ENCODE results near the gene ARHGAP6. TPM values are rescaled to one million over a fixed set of nuclear protein-coding genes. Genes with fewer than 3 reads are reported as not detected.

ARHGAP6 gene
- total RNA-seq, 4 donors from 2014 or later, result 2.7 to 9.1 (median 4.3) TPM

DNA sequence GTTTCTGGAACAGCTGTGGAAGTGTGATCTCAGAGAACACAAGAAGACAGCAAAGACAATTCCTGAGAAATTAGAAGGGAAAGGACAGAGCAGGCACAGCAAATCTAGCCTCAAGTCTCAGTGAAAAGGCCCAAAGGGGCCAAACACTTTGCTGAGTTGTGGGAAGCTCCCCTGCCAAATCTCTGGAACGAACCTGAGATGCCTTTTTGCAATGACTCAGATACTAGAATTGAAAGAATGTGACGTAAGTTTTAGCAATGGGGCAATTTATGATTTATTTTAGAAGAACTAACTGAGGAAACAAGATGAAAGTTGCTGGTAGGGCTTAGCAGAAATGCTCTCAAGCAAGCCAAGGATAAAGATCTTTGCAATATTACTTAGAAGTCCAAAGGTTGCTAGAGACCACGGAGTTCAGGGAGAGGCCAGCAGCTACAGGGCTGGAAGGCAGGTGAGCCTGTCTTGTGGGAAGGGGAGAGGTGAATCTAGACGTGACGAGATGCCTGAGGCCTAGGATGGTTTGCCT lies 279.7 kb downstream of the ARHGAP6 start:
- DNase-seq (ENCODE audit: low spot score in 2 of 2), result no peak
- no peak overlapping the region for H3K4me3 ChIP-seq (ENCODE audit: low read depth, poor library complexity, severe bottlenecking)
- intact Hi-C loops (cut with DNase I; ENCODE audit: low total_unique reads), result no loop called here
- TF ChIP-seq POLR2A (IDR thresholded peaks at IDR 0.05), result no peak
- TF ChIP-seq, protein P1, sequence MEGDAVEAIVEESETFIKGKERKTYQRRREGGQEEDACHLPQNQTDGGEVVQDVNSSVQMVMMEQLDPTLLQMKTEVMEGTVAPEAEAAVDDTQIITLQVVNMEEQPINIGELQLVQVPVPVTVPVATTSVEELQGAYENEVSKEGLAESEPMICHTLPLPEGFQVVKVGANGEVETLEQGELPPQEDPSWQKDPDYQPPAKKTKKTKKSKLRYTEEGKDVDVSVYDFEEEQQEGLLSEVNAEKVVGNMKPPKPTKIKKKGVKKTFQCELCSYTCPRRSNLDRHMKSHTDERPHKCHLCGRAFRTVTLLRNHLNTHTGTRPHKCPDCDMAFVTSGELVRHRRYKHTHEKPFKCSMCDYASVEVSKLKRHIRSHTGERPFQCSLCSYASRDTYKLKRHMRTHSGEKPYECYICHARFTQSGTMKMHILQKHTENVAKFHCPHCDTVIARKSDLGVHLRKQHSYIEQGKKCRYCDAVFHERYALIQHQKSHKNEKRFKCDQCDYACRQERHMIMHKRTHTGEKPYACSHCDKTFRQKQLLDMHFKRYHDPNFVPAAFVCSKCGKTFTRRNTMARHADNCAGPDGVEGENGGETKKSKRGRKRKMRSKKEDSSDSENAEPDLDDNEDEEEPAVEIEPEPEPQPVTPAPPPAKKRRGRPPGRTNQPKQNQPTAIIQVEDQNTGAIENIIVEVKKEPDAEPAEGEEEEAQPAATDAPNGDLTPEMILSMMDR (IDR thresholded peaks at IDR 0.05), result no peak
- 23 to 28% methylated on average over 5 of the region's 5 CpGs for WGBS, 2 donors

DNA sequence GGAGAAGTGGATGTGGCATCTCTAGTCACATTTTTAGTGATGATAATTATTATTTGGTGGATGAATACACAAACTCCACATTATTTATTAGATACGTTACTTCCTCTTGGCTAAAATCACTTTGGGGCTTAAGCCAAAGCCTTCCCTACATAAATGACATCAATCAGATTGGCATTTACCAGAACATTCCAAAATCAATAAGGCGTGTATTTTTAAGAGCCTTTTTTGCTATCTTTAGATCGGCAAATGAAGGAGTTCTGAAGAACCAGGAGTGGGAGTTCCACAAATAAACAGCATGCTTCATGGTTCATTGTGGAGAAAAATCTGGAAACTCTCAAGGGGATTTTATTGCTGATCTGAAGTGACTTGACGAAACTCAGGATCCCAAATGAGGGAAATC lies 282.8 kb downstream of the ARHGAP6 start:
- 40 to 42% methylated on average over 4 of the region's 4 CpGs for WGBS, 2 donors
- no peak for DNase-seq (ENCODE audit: low spot score in 2 of 2)
- TF ChIP-seq, protein P1 (IDR thresholded peaks at IDR 0.05), result no peak
- no peak for TF ChIP-seq POLR2A (IDR thresholded peaks at IDR 0.05)
- intact Hi-C loops (cut with DNase I; ENCODE audit: low total_unique reads), result no loop called here
- no peak overlapping the region for H3K4me3 ChIP-seq (ENCODE audit: low read depth, poor library complexity, severe bottlenecking)

DNA sequence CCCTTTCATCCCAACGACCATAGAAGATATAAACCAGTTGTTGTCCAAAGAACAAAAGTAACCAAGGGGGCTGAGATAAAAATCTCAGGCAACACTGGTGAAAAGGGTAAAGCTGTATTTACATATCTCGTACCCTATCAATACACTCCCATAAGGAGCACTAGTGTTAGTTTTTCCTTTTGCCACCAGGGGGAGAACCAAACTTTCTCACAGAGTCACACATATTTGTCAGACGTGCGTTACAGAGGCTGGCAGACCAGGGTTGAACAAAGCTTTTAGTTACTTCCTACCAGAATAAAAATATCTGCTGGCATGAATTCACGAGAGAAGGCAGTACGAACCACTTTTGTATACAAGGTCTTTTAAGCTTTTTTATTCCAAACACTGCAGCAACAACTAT lies 284.3 kb downstream of the ARHGAP6 start:
- peak in 1 of 2 donors; percentile 38 for DNase-seq (ENCODE audit: low spot score in 2 of 2)
- intact Hi-C loops (cut with DNase I; ENCODE audit: low total_unique reads), result no loop called here
- 2 to 6% methylated on average over 6 of the region's 6 CpGs for WGBS, 2 donors
- TF ChIP-seq, protein P1 (IDR thresholded peaks at IDR 0.05), result no peak
- TF ChIP-seq POLR2A (IDR thresholded peaks at IDR 0.05), result no peak
- H3K4me3 ChIP-seq (ENCODE audit: low read depth, poor library complexity, severe bottlenecking), result no peak overlapping the region

DNA sequence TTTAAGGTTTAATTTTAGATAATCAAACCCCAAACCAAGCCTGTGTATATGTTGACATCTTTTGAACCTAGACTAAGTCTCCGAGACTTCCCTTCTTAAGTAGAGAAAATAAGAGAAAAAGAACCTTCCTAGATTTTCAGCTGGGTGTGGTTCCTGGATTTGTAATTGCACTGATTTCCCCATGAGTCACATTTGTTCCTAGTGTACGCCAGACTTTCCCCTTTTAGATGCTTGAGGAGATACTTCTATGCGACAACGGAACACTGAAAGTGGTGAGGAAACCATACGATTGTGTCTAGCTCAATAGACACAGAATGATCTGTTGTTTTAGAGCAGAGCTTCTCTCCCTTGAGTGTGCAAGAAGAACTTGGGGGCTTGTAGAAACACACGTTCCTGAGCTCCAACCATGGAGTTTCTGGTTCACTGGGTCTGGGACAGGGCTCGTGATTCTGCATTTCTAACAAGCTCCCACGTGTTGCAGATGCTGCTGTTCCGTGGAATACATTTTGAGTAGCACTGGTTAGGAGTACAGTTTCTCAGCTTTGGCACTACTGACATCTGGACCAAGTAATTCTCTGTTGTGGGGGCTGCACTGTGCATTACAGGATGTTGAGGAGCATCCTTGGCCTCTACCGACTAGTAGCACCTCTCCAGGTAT lies 285.4 kb downstream of the ARHGAP6 start:
- no peak for TF ChIP-seq POLR2A (IDR thresholded peaks at IDR 0.05)
- TF ChIP-seq, protein P1 (IDR thresholded peaks at IDR 0.05), result no peak
- peak in 1 of 2 donors; percentile 24 for DNase-seq (ENCODE audit: low spot score in 2 of 2)
- WGBS, 2 donors, result 31 to 66% methylated on average over 9 to 10 of the region's 10 CpGs
- intact Hi-C loops (cut with DNase I; ENCODE audit: low total_unique reads), result no loop called here
- no peak overlapping the region for H3K4me3 ChIP-seq (ENCODE audit: low read depth, poor library complexity, severe bottlenecking)

DNA sequence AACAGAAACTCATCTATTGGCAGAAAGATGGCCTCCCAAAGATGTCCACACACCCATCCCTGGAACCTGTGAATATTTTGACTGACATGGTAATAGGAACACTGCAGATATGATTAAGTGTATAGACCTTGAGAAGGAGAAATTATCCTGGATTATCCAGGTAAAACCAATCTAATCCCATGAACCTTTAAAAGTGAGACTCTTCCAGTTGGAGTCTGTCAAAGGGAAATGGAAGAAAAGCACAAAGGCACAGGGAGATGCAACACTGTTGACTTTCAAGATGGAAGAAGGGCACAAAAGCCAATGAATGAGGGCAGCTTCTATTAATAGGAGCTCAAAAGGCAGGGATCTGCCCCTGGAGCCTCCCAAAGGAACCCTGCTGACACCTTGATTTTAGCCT lies 289.6 kb downstream of the ARHGAP6 start:
- intact Hi-C loops (cut with DNase I; ENCODE audit: low total_unique reads), result no loop called here
- no peak overlapping the region for H3K4me3 ChIP-seq (ENCODE audit: low read depth, poor library complexity, severe bottlenecking)
- no peak for TF ChIP-seq POLR2A (IDR thresholded peaks at IDR 0.05)
- no peak for DNase-seq (ENCODE audit: low spot score in 2 of 2)

DNA sequence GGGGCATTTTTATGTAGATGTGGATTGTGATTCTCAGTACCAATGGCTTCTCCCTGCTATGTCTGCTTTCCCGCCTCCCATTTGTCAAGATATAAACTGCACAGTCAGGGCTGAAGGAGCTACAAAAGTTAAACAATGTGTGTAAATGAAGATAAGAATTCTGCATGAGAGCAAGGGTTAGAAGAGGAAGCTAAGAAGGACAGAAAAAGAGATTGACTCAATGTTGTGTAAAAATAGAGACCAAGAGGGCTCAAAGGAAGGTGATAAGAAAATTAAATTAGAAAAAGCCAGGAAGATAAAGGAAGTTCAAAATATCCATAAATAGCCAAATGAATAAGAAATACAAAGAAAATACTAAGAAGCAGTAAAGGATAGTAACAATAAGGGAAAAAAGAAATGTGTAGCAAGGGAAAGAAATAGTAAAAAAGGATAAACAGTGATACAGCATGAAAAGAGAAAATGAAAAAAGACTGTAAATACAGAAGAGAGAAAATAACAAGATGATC lies 290.1 kb downstream of the ARHGAP6 start:
- TF ChIP-seq, protein P1 (IDR thresholded peaks at IDR 0.05), result no peak
- TF ChIP-seq POLR2A (IDR thresholded peaks at IDR 0.05), result no peak
- WGBS, 2 donors, result 88 to 90% methylated on average over 1 of the region's 1 CpG
- no peak overlapping the region for H3K4me3 ChIP-seq (ENCODE audit: low read depth, poor library complexity, severe bottlenecking)
- DNase-seq (ENCODE audit: low spot score in 2 of 2), result no peak
- intact Hi-C loops (cut with DNase I; ENCODE audit: low total_unique reads), result no loop called here

All from lower leg skin (tissue), 4 donors.